ENCODE measurements around the gene FMNL2.

The FMNL2 gene

DNA sequence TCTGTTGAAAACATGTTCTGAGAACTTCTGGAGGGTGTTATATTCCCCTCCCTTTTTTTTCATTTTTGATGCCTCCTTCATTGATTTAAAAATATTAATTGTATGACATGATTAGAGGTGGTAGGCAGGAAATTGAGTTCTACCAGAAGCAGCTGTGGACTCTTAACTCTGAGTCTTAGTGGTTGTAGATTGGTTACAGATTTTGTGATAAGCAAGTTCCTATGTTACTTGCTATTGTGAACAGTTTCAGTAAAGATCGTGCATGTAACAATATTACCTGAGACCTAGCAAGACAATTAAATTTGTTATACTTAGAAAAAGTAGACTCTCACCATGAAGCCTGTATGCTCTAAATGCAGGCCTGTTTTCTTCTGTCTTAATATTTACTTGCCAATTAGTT lies 294.2 kb downstream of the FMNL2 start:
- Histone ChIP-seq H3K27ac (ENCODE audit: low read depth, low read length, poor library complexity, severe bottlenecking) (no peak overlapping the region), H3K9ac (ENCODE audit: low read length) (no peak overlapping the region), H3K9me3 (ENCODE audit: low read length) (no peaks in the 10 kb centered on the region), H3K4me1 (ENCODE audit: insufficient read depth, low read length, severe bottlenecking) (no peaks in the 10 kb centered on the region), H3K27me3 (ENCODE audit: insufficient read depth, low read length) (no peaks in the 10 kb centered on the region), H3K9me2 (ENCODE audit: low read depth, low read length) (no peaks in the 10 kb centered on the region), H3K4me2 (ENCODE audit: low read length) (no peak overlapping the region), H3K79me2 (ENCODE audit: insufficient read depth, low read length) (no peaks in the 10 kb centered on the region), H2AFZ (ENCODE audit: low read length) (no peak overlapping the region), H3K36me3 (ENCODE audit: insufficient read depth, low read length) (no peaks in the 10 kb centered on the region), H4K20me1 (ENCODE audit: insufficient read depth, low read length) (no peaks in the 10 kb centered on the region), H3F3A (ENCODE audit: insufficient read depth, low read length) (no peaks in the 10 kb centered on the region), H3K4me3 (ENCODE audit: low read depth, low read length, poor library complexity, severe bottlenecking) (no peak overlapping the region)
- TF ChIP-seq, protein P1, sequence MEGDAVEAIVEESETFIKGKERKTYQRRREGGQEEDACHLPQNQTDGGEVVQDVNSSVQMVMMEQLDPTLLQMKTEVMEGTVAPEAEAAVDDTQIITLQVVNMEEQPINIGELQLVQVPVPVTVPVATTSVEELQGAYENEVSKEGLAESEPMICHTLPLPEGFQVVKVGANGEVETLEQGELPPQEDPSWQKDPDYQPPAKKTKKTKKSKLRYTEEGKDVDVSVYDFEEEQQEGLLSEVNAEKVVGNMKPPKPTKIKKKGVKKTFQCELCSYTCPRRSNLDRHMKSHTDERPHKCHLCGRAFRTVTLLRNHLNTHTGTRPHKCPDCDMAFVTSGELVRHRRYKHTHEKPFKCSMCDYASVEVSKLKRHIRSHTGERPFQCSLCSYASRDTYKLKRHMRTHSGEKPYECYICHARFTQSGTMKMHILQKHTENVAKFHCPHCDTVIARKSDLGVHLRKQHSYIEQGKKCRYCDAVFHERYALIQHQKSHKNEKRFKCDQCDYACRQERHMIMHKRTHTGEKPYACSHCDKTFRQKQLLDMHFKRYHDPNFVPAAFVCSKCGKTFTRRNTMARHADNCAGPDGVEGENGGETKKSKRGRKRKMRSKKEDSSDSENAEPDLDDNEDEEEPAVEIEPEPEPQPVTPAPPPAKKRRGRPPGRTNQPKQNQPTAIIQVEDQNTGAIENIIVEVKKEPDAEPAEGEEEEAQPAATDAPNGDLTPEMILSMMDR (IDR thresholded peaks at IDR 0.05; ENCODE audit: low read length): no peak
- TF ChIP-seq EZH2 (IDR thresholded peaks at IDR 0.05; ENCODE audit: borderline replicate concordance, low read length): no peak

DNA sequence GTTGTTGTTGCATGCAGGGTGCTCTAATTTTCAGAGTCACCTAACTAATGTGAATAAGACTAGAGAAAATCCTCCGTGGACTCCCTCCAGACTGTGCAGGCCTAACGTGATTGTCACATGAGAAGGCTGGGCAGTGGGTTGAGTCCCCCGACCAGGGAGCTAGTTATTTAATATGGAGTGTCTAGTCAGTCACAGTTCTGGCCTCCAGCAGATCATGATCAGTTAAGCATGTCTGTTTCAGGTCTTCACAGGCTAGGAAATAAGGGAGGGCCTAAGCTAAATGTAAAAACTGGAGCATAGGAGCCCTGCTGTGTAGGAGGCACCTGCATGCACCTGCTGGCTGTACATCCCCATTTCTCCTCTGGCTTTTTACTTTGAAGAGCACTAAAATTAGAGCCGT lies 295.5 kb downstream of the FMNL2 start:
- H3K9me2 ChIP-seq (ENCODE audit: low read depth, low read length): no peaks in the 10 kb centered on the region
- no peak for TF ChIP-seq EZH2 (IDR thresholded peaks at IDR 0.05; ENCODE audit: borderline replicate concordance, low read length)
- TF ChIP-seq, protein P1 (IDR thresholded peaks at IDR 0.05; ENCODE audit: low read length): no peak
- H4K20me1 ChIP-seq (ENCODE audit: insufficient read depth, low read length): no peaks in the 10 kb centered on the region
- no peak overlapping the region for H3K27ac ChIP-seq (ENCODE audit: low read depth, low read length, poor library complexity, severe bottlenecking)
- H3K9ac ChIP-seq (ENCODE audit: low read length): no peak overlapping the region
- no peaks in the 10 kb centered on the region for H3F3A ChIP-seq (ENCODE audit: insufficient read depth, low read length)
- H3K27me3 ChIP-seq (ENCODE audit: insufficient read depth, low read length): no peaks in the 10 kb centered on the region
- H3K4me2 ChIP-seq (ENCODE audit: low read length): no peak overlapping the region
- H3K9me3 ChIP-seq (ENCODE audit: low read length): no peaks in the 10 kb centered on the region
- no peaks in the 10 kb centered on the region for H3K36me3 ChIP-seq (ENCODE audit: insufficient read depth, low read length)
- no peaks in the 10 kb centered on the region for H3K4me1 ChIP-seq (ENCODE audit: insufficient read depth, low read length, severe bottlenecking)
- H2AFZ ChIP-seq (ENCODE audit: low read length): no peak overlapping the region
- H3K4me3 ChIP-seq (ENCODE audit: low read depth, low read length, poor library complexity, severe bottlenecking): no peak overlapping the region
- no peaks in the 10 kb centered on the region for H3K79me2 ChIP-seq (ENCODE audit: insufficient read depth, low read length)

DNA sequence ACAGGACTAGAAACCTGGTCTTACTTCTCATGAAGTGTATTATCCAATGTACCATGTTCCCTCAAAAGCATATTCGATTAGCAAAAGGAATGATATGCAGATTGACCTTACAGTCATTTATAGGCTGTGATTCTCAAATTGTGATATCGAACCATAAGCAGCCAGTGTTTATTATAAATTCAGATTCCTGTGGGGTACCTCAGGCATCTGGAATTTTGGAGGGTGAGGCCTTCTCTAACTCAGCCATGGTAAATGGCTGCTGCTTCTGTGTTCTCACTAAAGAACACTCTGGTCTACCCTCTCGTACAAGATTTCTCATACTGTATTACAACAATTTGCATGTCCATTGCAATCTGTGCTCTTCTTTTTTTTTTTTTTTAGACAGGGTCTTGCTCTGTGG lies 297.8 kb downstream of the FMNL2 start:
- TF ChIP-seq EZH2 (IDR thresholded peaks at IDR 0.05; ENCODE audit: borderline replicate concordance, low read length): no peak
- TF ChIP-seq, protein P1 (IDR thresholded peaks at IDR 0.05; ENCODE audit: low read length): no peak
- Histone ChIP-seq H3K4me1 (ENCODE audit: insufficient read depth, low read length, severe bottlenecking) (no peaks in the 10 kb centered on the region), H3F3A (ENCODE audit: insufficient read depth, low read length) (no peaks in the 10 kb centered on the region), H3K27me3 (ENCODE audit: insufficient read depth, low read length) (no peaks in the 10 kb centered on the region), H3K79me2 (ENCODE audit: insufficient read depth, low read length) (no peaks in the 10 kb centered on the region), H2AFZ (ENCODE audit: low read length) (no peak overlapping the region), H3K9ac (ENCODE audit: low read length) (no peak overlapping the region), H3K27ac (ENCODE audit: low read depth, low read length, poor library complexity, severe bottlenecking) (no peak overlapping the region), H3K9me3 (ENCODE audit: low read length) (no peaks in the 10 kb centered on the region), H3K4me3 (ENCODE audit: low read depth, low read length, poor library complexity, severe bottlenecking) (no peak overlapping the region), H3K4me2 (ENCODE audit: low read length) (no peak overlapping the region), H3K36me3 (ENCODE audit: insufficient read depth, low read length) (no peaks in the 10 kb centered on the region), H3K9me2 (ENCODE audit: low read depth, low read length) (no peaks in the 10 kb centered on the region), H4K20me1 (ENCODE audit: insufficient read depth, low read length) (no peaks in the 10 kb centered on the region)
